Hematopoietic multipotent progenitor cell treated with erythropoietin and hydrocortisone succinate and interleukin-3 and kit ligand, for 15 days (in vitro differentiated cells): ENCODE data around the gene INPP1.
"Not testable (repeated sequence)": the region's sequence is repeated elsewhere in the genome, so short reads cannot be mapped to it uniquely, and the experiment has no call there.

Experiments used
- DNase-seq: peaks from one replicate; pipeline ENCODE4 v3.0.0-alpha.2; 2015; ENCODE audit warnings: low spot score

INPP1 gene

DNA sequence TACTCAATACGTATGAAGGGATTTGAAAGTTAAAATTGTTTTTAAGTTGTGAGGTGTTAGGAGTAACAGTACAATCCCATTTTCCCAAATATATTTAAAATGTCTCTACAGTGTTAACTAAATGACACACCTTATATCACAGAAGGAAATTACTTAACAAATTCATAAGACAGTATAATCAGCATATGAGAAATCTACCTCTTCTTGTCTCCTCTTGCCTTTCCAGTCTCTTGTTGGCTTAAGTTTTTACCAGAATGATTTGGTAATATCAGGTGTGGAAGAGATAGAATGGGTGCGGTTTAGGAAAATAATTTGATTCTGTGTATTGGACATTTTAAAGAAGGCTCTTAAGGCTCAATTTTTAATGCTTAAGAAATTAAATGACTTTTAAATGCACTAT, 9.5 kb upstream of the INPP1 start:
- no peak for DNase-seq

DNA sequence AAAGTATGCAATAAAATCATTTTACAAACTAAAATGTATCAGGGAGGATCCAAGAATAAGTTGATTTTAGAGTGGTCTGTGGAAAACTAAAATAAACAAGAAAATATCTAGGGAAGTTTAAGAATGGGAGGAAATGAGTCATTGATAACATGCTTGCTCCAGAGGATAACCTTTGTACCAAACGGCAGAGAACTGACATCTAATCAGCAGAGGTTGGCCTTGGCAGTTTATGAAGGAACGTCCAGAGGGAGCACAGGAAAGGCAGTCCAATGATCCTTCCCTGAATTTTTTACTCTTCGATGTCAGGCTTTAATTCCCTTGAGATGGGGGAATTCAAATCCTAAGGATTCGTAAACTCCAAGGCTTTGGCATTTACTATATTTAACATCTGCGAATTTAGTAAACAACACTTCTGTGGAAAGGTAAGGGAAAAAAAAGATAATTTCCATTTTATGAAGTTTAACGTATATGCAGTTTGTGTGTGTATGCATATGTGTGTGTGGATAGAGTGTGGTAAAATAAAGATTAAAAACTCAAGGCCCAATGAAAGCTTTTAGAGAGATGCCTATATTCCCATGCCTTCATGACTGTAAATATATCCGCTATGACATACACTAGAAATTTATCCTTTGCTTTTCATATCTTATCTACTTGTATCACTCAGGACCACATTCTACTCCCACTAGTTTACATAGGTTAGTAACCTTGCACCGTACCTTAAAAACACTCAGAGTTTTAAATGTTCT, 8.7 kb upstream of the INPP1 start:
- no peak for DNase-seq

DNA sequence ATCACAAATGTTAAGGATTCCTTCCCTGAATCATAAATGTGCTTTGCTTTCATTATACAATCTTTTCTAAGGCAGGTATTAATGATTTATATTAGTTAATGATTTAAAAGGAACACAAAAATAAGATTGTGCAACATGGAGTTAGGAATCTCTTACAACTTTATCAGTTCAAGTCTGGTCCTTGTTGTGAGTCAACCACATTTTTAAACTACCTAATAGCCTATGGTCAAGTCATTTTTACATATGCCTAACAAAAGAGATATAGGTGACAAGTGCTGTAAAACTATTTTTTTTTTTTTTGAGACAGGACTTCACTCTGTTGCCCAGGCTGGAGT, 8.2 kb upstream of the INPP1 start:
- DNase-seq, result no peak

DNA sequence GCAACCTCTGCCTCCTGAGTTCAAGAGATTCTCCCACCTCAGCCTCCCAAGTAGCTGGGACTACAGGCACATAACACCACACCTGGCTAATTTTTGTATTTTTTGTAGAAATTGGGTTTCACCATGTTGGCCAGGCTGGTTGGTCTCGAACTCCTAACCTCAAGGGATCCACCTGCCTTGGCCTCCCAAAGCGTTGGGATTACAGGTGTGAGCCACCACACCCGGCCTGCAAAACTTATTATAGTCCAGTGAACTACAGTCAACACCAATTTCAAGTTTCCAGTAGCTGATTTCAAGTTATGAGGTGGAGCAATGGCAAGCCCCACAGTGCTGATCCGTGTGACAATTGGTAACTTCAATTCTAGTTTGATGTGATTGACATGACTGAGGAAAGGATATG, 7.8 kb upstream of the INPP1 start:
- not testable (repeated sequence) for DNase-seq

DNA sequence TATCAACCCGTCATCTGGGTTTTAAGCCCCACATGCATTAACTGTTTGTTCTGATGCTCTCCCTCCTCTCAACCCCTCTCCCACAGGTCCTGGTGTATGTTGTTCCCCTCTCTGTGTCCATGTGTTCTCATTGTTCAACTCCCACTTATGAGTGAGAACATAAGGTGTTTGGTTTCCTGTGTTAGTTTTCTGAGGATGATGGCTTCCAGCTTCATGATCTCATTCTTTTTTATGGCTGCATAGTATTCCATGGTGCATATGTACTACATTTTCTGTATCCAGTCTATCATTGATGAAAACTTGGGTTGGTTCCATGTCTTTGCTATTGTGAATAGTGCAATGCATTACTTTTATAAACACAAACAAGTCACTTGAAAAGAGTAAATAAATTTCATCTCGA, 7.0 kb upstream of the INPP1 start:
- DNase-seq, result no peak

DNA sequence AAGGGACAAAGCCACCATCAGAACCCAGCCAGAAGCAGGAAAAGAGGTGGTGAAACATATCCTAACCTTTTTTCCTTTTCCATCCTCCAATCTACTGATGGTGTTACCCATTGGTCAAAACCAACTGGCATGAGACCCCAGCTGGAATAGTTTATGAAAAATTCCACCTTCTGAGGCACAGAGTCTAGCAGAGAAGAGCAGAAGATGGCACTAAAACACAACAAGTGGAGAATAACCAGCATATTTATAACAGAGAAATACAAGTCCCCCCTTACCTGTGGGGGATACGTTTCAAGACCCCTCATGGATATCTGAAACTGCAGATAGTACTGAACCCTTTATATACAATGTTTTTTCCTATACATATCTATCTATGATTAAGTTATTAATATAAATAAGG, 4.9 kb upstream of the INPP1 start:
- no peak for DNase-seq

DNA sequence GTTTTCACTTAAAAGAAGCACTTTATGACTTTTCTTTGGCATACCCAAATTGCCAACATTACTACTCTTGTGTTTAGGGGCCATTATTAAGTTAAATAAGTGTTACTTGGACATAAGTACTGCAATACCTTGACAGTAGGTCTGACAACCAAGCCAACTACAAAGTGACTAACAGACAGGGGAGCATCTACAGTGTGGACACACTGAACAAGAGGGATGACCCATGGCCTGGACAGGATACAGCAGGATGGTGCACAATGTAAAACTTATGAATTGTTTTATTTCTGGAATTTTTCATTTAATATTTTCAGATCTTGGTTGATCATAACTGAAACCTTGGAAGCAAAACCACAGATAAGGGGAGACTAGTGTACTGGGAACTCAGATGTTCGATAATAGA, 4.0 kb upstream of the INPP1 start:
- no peak for DNase-seq

DNA sequence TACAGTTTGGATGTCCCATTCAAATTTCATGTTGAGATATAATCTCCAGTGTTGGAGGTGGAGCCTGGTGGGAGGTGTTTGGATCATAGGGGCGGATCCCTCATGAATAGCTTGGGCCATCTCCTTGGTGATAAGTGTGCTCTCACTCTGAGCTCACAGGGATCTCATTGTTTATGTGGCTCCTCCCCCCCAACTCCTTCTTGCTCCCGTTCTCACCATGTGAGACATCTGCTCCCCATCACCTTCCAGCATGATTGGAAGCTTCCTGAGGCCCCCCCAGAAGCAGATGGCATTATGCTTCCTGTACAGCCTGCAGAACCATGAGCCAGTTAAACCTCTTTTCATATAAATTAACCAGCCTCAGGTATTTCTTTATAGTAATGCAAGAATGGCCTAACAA, 3.0 kb upstream of the INPP1 start:
- no peak for DNase-seq

DNA sequence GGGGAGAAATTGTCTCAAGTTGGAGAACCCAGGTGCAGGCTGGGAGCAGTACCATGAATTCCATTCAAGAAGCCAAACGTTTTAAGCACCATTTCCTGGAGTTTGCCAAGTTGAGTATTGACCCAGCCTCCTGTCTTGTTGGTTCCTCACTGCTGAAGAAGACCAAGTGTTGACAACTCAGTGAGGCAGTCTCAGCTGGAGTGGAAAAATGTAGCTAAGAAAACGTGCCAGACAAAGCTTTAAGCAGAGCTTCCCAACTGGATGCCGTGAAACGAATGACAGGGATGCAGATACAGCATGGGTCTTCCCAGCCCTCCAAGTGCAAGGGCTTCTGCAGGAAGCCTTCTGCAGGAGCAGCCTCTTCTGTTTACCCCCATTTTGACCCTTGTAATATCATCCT, 778 bp upstream of the INPP1 start:
- no peak for DNase-seq

DNA sequence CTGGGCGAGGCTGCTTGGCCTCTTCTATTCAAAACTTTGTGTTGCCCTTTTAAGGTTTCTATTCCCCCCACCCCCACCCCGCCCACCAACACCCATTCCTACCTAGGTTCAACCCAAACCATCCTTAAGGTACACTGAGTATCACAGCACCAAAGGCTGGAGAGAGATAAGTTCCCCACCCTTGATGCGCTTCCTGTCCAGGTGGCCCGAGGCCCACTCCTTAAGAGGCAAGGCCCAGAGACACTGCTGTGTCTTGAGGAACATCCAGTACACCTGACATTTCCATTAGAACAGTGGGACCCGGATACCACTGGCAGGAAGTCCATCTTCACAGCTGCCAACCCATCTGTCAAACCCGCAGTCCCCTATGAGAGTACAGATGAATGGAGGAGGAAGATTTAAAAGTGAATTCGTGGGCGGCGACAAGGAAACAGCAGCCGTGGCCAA, 277 bp upstream of the INPP1 start:
- DNase-seq, result no peak

DNA sequence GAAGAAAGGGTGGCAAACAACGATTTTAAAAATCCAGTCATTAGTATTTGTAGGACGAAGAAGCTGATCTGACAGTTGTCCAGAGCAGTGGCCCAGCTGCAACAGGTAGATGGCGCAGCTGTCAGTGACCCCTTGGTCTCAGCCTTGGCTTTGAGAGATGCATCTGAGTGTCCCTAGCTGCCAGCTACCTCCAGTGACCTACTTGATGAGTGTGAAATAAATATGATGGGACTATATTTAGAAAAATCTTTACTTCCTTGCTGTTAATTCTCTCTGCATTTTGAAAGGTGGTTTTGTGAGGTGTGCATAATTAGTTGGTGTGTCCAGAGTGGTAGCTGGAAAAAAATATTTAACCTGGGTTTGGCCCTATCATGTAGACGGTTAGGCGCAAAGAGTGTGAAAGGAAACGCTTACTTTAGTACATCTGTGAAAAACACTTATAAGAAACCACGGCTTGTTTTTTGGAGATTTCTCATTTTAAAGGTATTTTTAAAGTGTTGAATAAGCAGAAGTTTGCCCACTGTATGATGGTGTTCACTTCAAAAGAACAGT, 963 bp downstream of the INPP1 start:
- no peak for DNase-seq

DNA sequence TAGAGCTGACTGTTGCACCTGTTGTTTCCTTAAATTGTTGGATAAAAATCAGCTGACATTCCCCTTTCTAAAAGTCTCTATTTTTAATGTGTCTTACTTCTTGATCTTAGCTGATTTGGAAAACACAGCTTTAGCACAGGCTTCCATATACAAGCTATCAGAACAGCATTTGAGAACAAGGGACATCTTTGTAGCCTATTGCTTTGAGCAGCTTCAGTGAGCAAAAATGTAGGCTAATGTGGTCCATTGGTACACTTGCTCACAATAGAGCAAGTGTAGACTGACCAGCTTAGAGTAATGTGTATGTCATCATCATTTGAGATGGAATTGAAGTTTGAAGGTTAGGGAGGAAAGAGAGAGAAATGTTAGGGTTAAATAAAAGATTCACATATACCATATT, 7.0 kb downstream of the INPP1 start:
- no peak for DNase-seq

DNA sequence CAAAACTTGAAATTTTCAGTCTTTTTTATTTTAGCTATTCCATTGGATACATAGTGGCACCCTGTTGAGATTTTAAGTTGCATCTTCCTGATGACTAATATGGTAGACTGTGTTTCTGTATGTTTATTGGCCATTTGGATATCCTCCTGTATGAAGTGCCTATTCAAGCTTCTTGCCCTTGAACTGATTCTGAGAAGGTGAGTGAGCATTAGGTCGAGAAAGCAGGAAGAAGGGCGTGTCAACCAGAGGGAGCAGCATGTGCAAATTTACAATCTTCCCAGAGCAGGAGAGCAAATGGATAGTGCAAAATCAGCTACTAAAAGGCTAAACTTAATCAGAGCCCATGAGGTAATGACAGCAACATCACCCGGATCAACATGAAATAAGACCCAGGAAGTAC, 8.6 kb downstream of the INPP1 start:
- no peak for DNase-seq

DNA sequence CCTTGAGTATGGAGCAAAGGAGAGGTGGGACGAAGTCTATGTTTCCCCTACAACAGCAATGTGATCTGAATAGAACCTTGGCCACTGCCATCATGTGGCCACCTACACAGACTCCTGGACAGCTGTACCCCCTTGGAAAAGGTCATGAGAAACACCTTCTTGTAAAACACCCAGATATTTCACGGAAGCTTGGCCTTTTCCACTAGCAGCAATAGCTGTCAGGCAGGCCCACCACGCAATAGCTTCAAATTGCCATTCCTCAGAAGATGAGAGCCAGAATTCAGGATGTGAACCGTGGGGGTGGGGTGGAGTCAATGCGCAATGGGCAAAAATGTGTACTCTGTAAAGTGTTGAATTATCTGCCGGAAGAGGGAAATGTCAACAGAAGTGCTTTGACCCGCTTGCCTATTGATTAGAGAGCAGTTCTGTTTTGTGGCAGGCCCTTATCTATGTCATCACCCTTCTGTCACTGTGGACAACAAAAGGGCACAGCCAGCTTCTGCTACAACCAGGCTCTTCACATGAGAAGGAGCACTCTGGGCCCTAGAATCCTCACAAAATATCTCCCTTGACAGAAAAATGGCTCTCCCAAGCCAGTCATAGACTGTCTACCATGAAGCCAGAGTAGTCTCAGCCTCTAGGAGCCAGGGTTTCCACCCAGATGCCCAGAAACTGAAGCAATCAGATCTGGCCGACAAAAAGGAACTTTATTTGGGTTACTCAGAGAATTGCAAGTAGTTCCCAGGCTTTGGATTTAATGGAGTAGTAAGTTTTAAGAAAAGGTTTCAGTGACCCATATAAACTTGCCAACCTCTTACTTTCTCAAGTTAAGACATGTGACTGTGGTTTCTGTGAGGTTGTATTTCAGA, 9.5 kb downstream of the INPP1 start:
- DNase-seq, result no peak

DNA sequence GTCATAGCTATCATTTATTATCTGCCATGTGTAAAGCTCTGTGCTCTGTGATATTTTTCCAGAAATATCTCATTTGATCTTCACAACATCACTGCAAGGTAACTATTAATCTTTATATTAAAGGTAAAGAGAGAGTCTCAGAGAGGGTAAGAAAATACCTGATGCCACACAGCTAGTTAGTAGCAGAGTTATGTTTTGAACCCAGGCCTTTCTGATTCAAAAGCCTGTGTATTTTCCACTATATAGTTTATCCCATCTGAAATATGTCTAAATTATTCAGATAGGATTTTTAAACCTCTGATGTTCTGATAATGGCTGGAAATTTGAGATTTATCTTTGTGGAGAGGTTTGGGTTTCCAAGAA, 10.1 kb downstream of the INPP1 start:
- DNase-seq, result no peak

DNA sequence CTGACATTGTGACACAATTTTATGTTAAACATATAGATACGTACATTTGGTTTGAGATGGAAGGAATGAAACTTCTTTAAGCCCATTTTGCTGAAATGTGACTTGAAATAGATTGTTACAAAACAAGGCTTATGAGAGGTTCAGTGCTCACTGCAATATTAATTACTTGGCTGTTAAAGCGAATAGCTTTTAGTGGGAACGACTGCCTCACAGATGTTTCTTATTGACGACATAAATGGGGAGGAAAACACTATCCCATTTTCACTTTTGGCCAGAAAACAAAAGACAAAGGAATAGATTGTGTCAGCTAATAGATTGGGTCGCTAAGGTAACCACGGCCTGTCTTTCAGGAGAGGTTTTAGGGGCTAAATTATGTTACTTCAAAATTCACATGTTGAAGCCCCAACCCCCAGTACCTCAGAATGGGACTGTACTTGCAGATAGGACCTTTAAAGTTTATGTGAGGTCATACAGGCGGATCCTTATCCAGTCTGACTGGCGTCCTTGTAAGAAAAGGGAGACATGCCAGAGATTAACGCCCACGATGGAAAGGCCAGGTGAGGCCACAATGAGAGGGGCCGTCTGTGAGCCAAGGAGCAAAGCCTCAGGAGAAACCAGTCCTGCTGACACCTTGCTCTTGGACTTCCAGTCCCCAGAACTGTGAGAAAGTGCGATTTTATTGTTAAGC, 10.8 kb downstream of the INPP1 start:
- no peak for DNase-seq

DNA sequence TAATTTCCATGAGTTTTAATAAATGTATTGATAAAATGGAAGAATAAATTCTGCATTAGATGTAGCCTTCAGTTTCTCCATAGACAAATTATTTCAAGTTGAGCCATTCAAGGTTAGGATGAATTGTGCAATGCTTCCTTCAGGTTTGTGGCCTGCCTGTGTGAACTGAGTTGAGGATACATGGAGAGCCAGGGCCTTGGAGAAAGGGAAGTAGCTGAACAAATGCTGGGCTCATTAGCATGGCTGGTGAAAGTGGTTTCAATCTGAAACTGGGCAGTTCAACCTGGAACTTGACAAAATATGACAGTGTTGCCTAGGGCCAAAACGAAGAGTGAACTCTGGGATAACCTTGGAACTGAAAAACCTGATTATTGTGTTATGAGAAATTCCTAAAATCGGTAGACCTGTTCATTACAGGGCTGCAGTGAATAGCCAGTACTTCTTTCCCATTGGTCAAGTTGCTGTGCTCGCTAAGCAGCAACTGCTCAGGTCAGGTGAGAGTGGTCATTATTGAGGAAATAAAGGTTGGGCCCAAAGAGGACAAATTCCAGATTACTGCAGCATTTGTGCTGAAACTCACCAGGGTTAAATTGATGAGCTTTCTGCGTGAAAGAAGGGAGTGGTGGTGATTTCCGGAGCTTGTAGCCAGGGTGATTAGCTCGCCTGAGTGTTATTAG, 12.7 kb downstream of the INPP1 start:
- no peak for DNase-seq

DNA sequence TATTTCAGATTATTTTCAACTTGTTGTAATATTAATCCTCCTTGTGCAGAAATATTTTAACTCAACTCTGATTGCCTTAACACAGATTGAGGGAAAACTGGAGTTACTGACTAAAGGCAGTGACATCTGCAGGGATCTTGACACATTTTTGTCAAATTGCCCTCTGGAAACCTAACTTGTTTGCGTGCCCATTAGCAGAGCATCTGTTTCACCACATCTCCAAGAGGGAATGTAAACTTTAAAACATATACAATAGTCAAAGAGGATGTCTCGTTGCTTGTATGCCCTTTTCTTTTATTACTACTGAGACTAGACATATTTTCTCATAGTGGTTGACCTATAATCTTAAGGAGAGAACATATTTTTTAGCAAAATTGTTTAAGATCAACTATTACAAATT, 14.2 kb downstream of the INPP1 start:
- DNase-seq, result no peak

DNA sequence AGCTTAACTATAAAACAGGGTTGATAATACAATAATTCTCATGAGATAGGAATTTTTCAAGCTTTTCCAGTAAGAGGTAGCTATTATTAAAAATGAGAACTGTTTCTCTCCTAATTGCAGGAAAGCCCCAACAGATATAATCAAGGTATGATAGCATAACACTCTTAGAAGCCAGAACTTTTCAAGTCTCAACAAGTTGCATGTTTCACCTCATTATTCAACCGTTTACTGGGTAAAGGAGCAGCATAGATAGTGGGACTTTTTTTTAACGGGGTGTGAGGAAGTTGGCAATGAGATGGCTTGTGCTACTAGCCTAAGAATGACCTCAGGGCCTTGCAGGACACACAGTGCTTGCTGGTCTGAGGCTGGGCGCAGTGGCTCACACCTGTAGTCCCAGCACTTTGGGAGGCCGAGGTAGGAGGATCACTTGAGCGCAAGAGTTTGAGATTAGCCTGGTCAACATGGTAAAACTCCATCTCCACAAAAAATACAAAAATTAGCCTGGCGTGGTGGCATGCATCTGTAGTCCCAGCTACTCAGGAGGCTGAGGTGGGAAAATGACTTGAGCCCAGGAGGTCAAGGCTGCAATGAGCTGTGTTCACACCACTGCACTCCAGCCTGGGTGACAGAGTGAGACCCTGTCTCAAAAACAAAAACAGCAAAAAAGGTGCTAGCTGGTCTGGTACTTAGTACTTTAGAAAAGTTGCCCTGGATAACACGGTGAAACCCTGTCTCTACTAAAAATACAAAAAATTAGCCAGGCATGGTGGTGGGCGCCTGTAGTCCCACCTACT, 15.5 kb downstream of the INPP1 start:
- not testable (repeated sequence) for DNase-seq

DNA sequence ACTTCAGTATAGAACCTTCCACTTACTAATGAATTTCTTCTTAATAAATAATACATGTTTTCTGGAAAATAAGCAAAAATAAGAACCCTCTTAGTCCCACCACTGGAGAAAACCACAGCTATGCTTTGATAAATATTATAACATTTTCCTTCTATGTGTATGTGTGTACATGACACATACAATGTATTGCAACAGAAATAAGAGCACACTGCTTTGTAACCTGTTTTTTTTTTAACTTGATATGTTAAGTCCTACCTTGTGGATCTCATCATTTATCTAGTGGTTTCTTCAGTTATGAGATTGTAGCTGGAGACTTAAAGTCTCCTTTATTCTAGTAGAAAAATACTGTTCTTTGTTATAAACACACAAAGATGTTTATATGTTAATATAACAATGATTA, 17.2 kb downstream of the INPP1 start:
- no peak for DNase-seq

DNA sequence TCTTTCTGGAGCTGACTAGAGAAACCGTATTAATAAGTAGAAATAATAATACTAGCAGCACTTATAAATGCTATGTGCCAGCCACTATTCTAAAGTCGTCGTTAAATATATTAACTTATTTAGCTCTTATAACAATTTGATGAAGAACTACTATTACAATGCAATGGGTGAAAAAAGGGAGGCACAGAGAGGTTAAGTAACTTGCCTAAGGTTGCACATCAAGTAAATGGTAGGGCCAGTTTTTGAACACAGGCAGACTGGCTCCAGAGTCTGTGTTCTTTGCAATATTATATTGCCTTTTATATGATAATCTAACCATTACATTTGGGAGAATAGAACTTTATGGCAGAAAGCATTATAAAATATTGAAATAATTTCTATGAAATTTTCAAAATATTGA, 17.6 kb downstream of the INPP1 start:
- no peak for DNase-seq
